ENCODE data around the gene METTL13.

Gene METTL13

GRCh38 chr1:171803045-171803444 is 21.6 kb downstream of the METTL13 start:
- DNase-seq: no peak

- no peak for DNase-seq
Measured at GRCh38 chr1:171803461-171804022, 22.1 kb downstream of the METTL13 start.

GRCh38 chr1:171805395-171806115 is 24.1 kb downstream of the METTL13 start:
- no peak for DNase-seq

GRCh38 chr1:171807556-171807955 is 26.1 kb downstream of the METTL13 start:
- no peak for DNase-seq

- DNase-seq: no peak
Measured at GRCh38 chr1:171809834-171810233, 28.4 kb downstream of the METTL13 start.

GRCh38 chr1:171811672-171812071 is 30.2 kb downstream of the METTL13 start:
- no peak for DNase-seq

GRCh38 chr1:171814692-171815091 is 33.2 kb downstream of the METTL13 start:
- no peak for DNase-seq

GRCh38 chr1:171816300-171816901 is 34.9 kb downstream of the METTL13 start:
- DNase-seq: no peak

- no peak for DNase-seq
Measured at GRCh38 chr1:171817511-171818265, 36.2 kb downstream of the METTL13 start.

GRCh38 chr1:171819946-171820345 is 38.5 kb downstream of the METTL13 start:
- no peak for DNase-seq

- DNase-seq: no peak
Measured at GRCh38 chr1:171826973-171827372, 45.5 kb downstream of the METTL13 start.

GRCh38 chr1:171828794-171829193 is 47.3 kb downstream of the METTL13 start:
- DNase-seq: no peak

- no peak for DNase-seq
Measured at GRCh38 chr1:171833091-171833825, 51.8 kb downstream of the METTL13 start.

GRCh38 chr1:171834821-171835220 is 53.4 kb downstream of the METTL13 start:
- DNase-seq: no peak

- no peak for DNase-seq
Measured at GRCh38 chr1:171835891-171836290, 54.4 kb downstream of the METTL13 start.

- peak; percentile 82 for DNase-seq
Measured at GRCh38 chr1:171841050-171841910, 59.8 kb downstream of the METTL13 start, which contains the start of gene DNM3. Gene DNM3, plus strand, starts transcription at chr1:171841498. Its CDS starts 159 bp downstream, at chr1:171841657.

- DNase-seq: peak; percentile 9
Measured at GRCh38 chr1:171841931-171842761, 60.7 kb downstream of the METTL13 start.

- no peak for DNase-seq
Measured at GRCh38 chr1:171844381-171844780, 62.9 kb downstream of the METTL13 start.

- DNase-seq: no peak
Measured at GRCh38 chr1:171845998-171846397, 64.5 kb downstream of the METTL13 start.
